Measurements from ENCODE around the gene VIPR1. TPM values are rescaled to one million over a fixed set of nuclear protein-coding genes. Genes with fewer than 3 reads are reported as not detected.

VIPR1 gene
- total and polyA plus RNA-seq, 2 donors (not counting 1 experiment from before 2014, with no cell fraction given), result 0.79 to 5.8 TPM

GRCh38 chr3:42529468-42529867 lies 27.0 kb downstream of the VIPR1 start:
- DNase-seq, result no peak
- intact Hi-C loops (cut with micrococcal nuclease), result no loop called here
- CTCF ChIA-PET, result interaction anchor here (0.7 to 1.0 kb wide), 3 partner anchors 10 to 19 kb away, joined by 3 to 4 read pairs (median 3); no protein-coding TSS in a partner anchor

GRCh38 chr3:42530073-42530472 lies 27.6 kb downstream of the VIPR1 start:
- intact Hi-C loops (cut with micrococcal nuclease), result no loop called here
- ChIA-PET POLR2A (no interaction called here), CTCF (no interaction called here)
- Mint-ChIP-seq H3K9me3 (ENCODE audit: insufficient read depth) (no peaks in the 10 kb centered on the region), H3K27me3 (no peaks in the 10 kb centered on the region), H3K4me1 (peaks cover 14% of the 10 kb centered on the region), H3K4me3 (no peak overlapping the region), H3K27ac (no peak overlapping the region)
- Histone ChIP-seq H3K9ac (ENCODE audit: low read length) (no peak overlapping the region), H3K27ac (ENCODE audit: low read length in 2 of 2) (no peak overlapping the region), H3K4me2 (replicated peaks; ENCODE audit: low read depth, low read length, poor library complexity, severe bottlenecking) (peak overlapping the region; percentile 37), H2AFZ (ENCODE audit: insufficient read depth, low read depth, low read length, poor library complexity, severe bottlenecking) (no peak overlapping the region), H3K79me2 (ENCODE audit: control insufficient read depth, insufficient read depth, low read length) (no peaks in the 10 kb centered on the region), H3K4me1 (ENCODE audit: control insufficient read depth in 2 of 2, insufficient read depth in 2 of 2, low read length in 2 of 2) (peaks cover 9 to 15% of the 10 kb centered on the region in 2 donors), H3K4me3 (ENCODE audit: control extremely low read depth in 1 of 5, extremely low read depth in 1 of 5, insufficient read depth in 1 of 5, low read depth in 2 of 5, low read length in 4 of 5) (no peak overlapping the region), H3K27me3 (replicated peaks in 1 of 4; ENCODE audit: control extremely low read depth in 1 of 4, control insufficient read depth in 3 of 4, insufficient read depth in 4 of 4, low read length in 3 of 4) (peaks cover 0 to 4% (median 0%) of the 10 kb centered on the region in 4 experiments), H4K20me1 (ENCODE audit: control insufficient read depth, insufficient read depth, low read length, poor library complexity, severe bottlenecking) (no peaks in the 10 kb centered on the region), H3K36me3 (replicated peaks in 1 of 2; ENCODE audit: control extremely low read depth in 1 of 2, control insufficient read depth in 1 of 2, extremely low read depth in 1 of 2, insufficient read depth in 2 of 2, low read length in 1 of 2) (no peaks in the 10 kb centered on the region), H3K9me3 (ENCODE audit: control extremely low read depth in 1 of 3, control insufficient read depth in 2 of 3, insufficient read depth in 1 of 3, low read length in 2 of 3) (no peaks in the 10 kb centered on the region)
- TF ChIP-seq, protein P1, sequence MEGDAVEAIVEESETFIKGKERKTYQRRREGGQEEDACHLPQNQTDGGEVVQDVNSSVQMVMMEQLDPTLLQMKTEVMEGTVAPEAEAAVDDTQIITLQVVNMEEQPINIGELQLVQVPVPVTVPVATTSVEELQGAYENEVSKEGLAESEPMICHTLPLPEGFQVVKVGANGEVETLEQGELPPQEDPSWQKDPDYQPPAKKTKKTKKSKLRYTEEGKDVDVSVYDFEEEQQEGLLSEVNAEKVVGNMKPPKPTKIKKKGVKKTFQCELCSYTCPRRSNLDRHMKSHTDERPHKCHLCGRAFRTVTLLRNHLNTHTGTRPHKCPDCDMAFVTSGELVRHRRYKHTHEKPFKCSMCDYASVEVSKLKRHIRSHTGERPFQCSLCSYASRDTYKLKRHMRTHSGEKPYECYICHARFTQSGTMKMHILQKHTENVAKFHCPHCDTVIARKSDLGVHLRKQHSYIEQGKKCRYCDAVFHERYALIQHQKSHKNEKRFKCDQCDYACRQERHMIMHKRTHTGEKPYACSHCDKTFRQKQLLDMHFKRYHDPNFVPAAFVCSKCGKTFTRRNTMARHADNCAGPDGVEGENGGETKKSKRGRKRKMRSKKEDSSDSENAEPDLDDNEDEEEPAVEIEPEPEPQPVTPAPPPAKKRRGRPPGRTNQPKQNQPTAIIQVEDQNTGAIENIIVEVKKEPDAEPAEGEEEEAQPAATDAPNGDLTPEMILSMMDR (IDR thresholded peaks at IDR 0.05), result no peak
- TF ChIP-seq EZH2 (IDR thresholded peaks at IDR 0.05; ENCODE audit: borderline replicate concordance, insufficient read depth, low read depth, low read length, poor library complexity, severe bottlenecking), result no peak
- ATAC-seq (ENCODE audit: low read depth), result no peak
- DNase-seq, result no peak

More at GRCh38 chr3:42529468-42529867, 27.0 kb downstream of the VIPR1 start:
- TF ChIP-seq EZH2 (IDR thresholded peaks at IDR 0.05; ENCODE audit: borderline replicate concordance, insufficient read depth, low read depth, low read length, poor library complexity, severe bottlenecking), result no peak
- TF ChIP-seq, protein P1 (IDR thresholded peaks at IDR 0.05), result no peak
- ATAC-seq (ENCODE audit: low read depth), result no peak
- Histone ChIP-seq H3K9ac (ENCODE audit: low read length) (no peak overlapping the region), H3K4me2 (replicated peaks; ENCODE audit: low read depth, low read length, poor library complexity, severe bottlenecking) (peak overlapping the region; percentile 37), H3K27ac (ENCODE audit: low read length in 2 of 2) (no peak overlapping the region), H3K79me2 (ENCODE audit: control insufficient read depth, insufficient read depth, low read length) (no peaks in the 10 kb centered on the region), H3K4me3 (ENCODE audit: control extremely low read depth in 1 of 5, extremely low read depth in 1 of 5, insufficient read depth in 1 of 5, low read depth in 2 of 5, low read length in 4 of 5) (no peak overlapping the region), H3K36me3 (replicated peaks in 1 of 2; ENCODE audit: control extremely low read depth in 1 of 2, control insufficient read depth in 1 of 2, extremely low read depth in 1 of 2, insufficient read depth in 2 of 2, low read length in 1 of 2) (no peaks in the 10 kb centered on the region), H3K27me3 (replicated peaks in 1 of 4; ENCODE audit: control extremely low read depth in 1 of 4, control insufficient read depth in 3 of 4, insufficient read depth in 4 of 4, low read length in 3 of 4) (peaks cover 0 to 4% (median 0%) of the 10 kb centered on the region in 4 experiments), H3K4me1 (ENCODE audit: control insufficient read depth in 2 of 2, insufficient read depth in 2 of 2, low read length in 2 of 2) (peaks cover 9 to 15% of the 10 kb centered on the region in 2 donors), H2AFZ (ENCODE audit: insufficient read depth, low read depth, low read length, poor library complexity, severe bottlenecking) (no peak overlapping the region), H3K9me3 (ENCODE audit: control extremely low read depth in 1 of 3, control insufficient read depth in 2 of 3, insufficient read depth in 1 of 3, low read length in 2 of 3) (no peaks in the 10 kb centered on the region), H4K20me1 (ENCODE audit: control insufficient read depth, insufficient read depth, low read length, poor library complexity, severe bottlenecking) (no peaks in the 10 kb centered on the region)
- Mint-ChIP-seq H3K9me3 (ENCODE audit: insufficient read depth) (no peaks in the 10 kb centered on the region), H3K4me3 (no peak overlapping the region), H3K27ac (no peak overlapping the region), H3K4me1 (peaks cover 14% of the 10 kb centered on the region), H3K27me3 (no peaks in the 10 kb centered on the region)
- WGBS (ENCODE audit: insufficient coverage), result 27% methylated on average over 2 of the region's 2 CpGs
- POLR2A ChIA-PET, result no interaction called here
